HUDEP-2 (cell line): ENCODE measurements around the gene SLC35G6.

Source experiments
- DNase-seq, 76 experiments: peaks; one replicate each; lab custom pipeline; 2025; ENCODE audit not compliant: unreplicated experiment in 76 of 76; lab: John Stamatoyannopoulos, UW

Gene SLC35G6

DNA sequence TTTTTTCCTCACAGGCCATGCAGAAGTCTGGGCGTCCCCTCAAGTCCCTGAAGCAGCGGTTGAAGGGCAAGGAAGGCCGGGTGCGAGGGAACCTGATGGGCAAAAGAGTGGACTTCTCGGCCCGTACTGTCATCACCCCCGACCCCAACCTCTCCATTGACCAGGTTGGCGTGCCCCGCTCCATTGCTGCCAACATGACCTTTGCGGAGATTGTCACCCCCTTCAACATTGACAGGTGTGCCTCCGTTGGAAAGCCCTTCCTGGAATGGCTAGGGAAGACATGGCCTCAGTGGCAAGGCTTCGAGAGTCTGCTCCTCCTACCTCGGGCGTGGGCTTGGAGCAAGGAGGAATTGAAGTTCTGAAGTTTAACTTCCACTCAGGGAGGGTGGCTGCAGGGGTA, 16.4 kb downstream of the SLC35G6 start:
- no peak for DNase-seq

DNA sequence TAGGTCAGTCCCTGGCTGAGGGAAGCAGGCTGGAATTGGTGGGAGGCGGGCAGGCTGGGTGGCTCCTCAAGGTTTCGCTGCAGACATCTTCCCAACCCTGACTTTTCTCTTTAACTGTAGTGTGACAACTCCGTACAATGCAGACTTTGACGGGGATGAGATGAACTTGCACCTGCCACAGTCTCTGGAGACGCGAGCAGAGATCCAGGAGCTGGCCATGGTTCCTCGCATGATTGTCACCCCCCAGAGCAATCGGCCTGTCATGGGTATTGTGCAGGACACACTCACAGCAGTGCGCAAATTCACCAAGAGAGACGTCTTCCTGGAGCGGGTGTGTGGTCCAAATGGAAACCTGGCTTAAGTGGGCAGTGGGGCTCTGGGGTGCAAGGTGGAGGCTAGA, 17.9 kb downstream of the SLC35G6 start:
- DNase-seq = no peak

DNA sequence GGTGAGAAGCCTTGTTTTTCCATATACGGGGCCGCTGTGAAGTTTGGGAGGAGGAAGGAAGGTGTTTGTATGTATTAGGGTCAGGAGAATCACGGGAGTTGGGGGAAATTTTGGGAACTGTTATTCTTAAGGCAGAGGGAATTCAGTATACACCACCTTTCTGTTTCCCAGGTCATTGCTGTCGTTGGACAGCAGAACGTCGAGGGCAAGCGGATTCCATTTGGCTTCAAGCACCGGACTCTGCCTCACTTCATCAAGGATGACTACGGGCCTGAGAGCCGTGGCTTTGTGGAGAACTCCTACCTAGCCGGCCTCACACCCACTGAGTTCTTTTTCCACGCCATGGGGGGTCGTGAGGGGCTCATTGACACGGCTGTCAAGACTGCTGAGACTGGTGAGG, 20.5 kb downstream of the SLC35G6 start:
- no peak for DNase-seq

DNA sequence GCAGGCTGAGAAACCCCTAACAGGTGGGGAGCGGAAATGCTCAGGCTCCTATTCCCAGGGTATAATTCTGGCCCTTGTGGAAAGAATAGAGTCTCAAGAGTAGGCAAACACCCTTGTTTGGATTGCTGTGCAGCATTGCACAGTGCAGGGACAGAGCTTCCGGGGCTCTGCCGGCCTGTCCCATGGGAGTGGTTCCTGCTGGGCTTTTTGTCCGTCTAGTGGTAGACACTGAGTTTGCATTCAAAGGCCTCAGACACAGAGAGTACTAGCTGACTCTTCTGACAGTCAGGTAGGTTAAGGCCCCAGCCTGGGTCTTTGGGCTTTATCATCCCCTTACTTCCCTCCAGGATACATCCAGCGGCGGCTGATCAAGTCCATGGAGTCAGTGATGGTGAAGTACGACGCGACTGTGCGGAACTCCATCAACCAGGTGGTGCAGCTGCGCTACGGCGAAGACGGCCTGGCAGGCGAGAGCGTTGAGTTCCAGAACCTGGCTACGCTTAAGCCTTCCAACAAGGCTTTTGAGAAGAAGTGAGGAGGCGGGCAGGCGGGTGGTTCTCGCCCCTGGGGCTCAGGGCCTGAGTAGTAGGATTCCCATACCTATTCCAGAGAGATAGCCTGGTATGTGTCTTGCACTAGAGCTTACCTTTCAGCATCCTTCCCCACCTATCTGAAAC, 21.1 kb downstream of the SLC35G6 start:
- DNase-seq = no peak

DNA sequence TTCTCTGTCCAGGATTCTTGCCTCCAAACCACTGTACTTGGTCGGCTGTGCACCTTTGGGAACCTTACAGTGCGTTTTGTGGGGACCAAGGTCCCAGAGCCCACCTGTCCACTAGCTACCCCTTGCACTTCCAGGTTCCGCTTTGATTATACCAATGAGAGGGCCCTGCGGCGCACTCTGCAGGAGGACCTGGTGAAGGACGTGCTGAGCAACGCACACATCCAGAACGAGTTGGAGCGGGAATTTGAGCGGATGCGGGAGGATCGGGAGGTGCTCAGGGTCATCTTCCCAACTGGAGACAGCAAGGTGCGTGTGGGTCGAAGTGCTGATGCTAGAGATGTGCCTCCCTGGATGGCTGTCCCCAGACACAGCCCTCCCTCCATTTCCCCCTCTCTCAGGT, 21.7 kb downstream of the SLC35G6 start:
- peak in 3 of 76 experiments; percentile 3 to 10 (median 7) for DNase-seq

DNA sequence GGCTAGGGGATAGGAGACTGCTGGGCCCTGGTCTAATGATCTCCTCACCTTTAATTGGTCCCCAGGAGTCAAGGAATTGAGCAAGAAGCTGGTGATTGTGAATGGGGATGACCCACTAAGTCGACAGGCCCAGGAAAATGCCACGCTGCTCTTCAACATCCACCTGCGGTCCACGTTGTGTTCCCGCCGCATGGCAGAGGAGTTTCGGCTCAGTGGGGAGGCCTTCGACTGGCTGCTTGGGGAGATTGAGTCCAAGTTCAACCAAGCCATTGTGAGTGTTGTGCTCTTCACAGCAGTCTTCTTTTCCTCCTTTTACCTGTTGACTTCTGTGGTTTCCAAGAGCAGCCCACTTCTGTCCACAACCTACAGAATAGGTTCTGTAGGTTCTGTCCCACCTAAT, 22.3 kb downstream of the SLC35G6 start:
- DNase-seq = no peak

DNA sequence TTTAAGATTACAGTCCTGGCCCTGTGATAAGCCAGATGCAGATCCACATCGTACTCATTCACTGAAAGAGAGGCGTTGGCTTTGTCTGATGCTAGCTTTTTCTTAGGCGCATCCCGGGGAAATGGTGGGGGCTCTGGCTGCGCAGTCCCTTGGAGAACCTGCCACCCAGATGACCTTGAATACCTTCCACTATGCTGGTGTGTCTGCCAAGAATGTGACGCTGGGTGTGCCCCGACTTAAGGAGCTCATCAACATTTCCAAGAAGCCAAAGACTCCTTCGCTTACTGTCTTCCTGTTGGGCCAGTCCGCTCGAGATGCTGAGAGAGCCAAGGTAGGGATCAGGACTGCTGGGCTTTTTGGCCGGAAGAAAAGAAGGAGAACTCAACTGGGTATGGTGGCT, 26.9 kb downstream of the SLC35G6 start:
- DNase-seq = no peak

DNA sequence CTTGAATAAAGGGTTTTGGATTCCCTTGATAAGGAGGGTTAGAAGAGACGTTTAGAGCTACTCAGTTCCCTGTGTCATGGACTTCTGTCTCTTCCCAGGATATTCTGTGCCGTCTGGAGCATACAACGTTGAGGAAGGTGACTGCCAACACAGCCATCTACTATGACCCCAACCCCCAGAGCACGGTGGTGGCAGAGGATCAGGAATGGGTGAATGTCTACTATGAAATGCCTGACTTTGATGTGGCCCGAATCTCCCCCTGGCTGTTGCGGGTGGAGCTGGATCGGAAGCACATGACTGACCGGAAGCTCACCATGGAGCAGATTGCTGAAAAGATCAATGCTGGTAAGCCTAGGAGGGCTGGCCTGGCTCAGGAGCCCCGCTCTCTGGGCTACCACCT, 27.6 kb downstream of the SLC35G6 start:
- no peak for DNase-seq

DNA sequence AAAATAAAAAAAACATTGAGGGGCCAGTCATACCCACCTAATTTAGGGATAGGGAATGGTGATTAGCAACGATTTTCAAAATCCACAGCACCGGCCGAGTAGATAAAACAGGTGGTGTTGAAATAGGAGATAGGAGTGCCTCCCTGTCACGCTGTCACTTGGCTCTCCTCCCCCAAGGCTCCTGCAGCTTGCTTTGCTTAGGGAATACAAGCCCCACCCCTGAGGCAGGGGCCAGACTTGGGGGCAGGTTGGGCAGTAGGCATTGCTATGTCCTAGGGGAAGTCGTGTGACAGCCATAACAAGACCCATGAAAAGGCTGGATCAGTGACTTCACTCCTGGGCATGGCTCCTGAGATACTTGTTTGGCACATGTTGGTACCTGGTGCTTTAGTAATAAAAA, 28.7 kb downstream of the SLC35G6 start:
- peak in 15 of 76 experiments; percentile 6 to 45 (median 23) for DNase-seq

DNA sequence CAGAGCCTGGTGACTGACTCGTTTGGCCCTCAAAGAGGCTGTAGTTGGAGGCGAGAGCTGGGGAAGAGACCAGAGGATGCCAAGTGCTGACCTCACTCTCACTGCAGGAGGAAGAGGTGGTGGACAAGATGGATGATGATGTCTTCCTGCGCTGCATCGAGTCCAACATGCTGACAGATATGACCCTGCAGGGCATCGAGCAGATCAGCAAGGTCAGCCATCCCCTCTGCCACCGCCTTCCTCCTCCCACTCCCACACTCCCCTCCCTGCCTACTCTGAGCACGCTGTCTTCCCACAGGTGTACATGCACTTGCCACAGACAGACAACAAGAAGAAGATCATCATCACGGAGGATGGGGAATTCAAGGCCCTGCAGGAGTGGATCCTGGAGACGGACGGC, 29.9 kb downstream of the SLC35G6 start:
- DNase-seq = no peak

DNA sequence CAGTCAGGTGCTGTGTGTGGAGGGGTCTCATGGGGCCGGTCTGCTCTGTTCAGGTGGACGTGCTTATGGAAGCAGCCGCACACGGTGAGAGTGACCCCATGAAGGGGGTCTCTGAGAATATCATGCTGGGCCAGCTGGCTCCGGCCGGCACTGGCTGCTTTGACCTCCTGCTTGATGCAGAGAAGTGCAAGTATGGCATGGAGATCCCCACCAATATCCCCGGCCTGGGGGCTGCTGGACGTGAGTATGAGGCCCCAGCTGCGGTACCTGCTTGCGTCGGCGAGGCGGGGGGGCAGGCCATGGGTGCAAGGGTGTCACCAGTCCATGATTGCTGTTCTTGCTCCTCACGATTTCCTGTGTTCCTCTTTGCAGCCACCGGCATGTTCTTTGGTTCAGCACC, 30.9 kb downstream of the SLC35G6 start:
- no peak for DNase-seq

DNA sequence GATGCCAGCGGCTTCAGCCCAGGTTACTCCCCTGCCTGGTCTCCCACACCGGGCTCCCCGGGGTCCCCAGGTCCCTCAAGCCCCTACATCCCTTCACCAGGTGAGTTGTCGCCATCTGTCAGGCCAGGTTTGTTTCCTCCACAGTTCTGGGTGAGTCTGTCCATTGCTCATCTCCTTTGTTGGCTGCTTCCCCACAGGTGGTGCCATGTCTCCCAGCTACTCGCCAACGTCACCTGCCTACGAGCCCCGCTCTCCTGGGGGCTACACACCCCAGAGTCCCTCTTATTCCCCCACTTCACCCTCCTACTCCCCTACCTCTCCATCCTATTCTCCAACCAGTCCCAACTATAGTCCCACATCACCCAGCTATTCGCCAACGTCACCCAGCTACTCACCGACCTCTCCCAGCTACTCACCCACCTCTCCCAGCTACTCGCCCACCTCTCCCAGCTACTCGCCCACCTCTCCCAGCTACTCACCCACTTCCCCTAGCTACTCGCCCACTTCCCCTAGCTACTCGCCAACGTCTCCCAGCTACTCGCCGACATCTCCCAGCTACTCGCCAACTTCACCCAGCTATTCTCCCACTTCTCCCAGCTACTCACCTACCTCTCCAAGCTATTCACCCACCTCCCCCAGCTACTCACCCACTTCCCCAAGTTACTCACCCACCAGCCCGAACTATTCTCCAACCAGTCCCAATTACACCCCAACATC, 31.7 kb downstream of the SLC35G6 start:
- DNase-seq = no peak

DNA sequence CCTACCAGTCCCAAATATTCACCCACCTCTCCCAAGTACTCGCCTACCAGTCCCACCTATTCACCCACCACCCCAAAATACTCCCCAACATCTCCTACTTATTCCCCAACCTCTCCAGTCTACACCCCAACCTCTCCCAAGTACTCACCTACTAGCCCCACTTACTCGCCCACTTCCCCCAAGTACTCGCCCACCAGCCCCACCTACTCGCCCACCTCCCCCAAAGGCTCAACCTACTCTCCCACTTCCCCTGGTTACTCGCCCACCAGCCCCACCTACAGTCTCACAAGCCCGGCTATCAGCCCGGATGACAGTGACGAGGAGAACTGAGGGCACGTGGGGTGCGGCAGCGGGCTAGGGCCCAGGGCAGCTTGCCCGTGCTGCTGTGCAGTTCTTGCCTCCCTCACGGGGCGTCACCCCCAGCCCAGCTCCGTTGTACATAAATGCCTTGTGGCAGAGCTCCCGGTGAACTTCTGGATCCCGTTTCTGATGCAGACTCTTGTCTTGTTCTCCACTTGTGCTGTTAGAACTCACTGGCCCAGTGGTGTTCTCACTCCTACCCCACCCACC, 32.7 kb downstream of the SLC35G6 start:
- peak in 27 of 76 experiments; percentile 6 to 77 (median 46) for DNase-seq

DNA sequence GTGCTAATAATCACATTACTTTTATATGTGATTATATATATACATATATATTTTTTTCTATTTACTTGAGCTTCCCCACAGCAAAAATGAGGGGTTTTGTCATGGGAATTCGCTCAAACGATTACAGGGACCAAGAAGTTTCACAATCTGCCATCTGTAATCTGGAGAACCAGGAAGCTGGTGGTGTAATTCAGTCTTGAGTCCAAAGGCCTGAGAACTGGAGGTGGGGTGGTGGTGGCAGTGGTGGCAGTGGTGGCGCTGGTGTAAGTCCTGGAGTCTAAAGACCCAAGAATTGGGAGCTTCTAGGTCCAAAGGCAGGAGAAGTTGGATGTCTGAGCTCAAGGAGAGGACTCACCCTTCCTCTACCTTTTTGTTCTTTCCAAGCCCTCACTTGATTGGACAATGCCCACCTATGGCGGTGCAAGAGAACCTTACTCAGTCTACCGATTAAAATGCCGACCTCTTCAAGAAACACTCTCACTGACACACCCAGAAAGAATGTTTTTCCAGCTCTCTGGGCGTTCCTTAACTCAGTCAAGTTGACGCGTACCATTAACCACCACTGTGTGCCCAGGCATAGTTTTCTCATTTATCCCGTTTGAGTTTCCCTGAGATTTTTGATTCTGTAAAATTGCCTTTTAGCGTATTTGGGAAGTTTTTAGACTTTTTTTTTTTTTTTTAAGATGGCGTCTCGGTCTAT, 34.8 kb downstream of the SLC35G6 start:
- DNase-seq = no peak

DNA sequence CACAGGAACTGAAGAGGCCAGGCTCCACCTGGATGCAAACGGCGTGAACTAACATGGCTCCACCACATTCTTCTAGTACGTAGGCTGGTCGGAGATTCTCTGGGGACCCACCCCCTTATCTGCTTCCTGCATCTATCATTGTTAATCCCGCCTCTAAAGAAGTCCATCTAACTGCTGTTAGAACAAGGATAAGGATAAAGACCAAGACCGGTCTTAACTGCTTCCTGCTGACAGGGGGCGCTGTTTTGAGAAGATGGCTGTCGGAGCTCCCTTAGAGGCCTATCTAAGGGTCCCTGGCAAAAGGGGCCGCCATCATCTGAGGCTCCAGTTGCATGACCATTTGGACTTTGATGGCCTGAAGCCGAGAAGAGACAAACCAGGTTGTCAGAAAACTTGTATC, 41.8 kb downstream of the SLC35G6 start:
- DNase-seq = peak in 51 of 76 experiments; percentile 3 to 66 (median 30)

DNA sequence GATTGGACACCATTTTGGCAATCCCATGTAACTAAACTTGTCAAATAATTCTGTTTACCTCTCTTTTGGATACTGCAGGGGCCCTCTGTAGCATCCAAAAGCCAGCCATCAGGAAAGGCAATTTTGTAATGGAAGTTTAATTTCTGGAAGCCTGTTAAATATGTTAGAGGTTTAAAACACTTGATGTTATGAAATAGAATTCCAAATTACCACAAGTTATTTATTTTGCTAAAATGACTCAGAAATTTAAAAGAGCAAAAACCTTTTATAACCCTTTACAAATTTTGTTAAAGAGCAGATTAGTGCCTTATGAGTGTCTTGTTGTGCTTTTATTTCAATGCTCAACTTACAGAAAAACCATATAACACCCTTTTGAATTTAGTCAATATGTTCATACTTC, 47.6 kb downstream of the SLC35G6 start:
- DNase-seq = no peak

DNA sequence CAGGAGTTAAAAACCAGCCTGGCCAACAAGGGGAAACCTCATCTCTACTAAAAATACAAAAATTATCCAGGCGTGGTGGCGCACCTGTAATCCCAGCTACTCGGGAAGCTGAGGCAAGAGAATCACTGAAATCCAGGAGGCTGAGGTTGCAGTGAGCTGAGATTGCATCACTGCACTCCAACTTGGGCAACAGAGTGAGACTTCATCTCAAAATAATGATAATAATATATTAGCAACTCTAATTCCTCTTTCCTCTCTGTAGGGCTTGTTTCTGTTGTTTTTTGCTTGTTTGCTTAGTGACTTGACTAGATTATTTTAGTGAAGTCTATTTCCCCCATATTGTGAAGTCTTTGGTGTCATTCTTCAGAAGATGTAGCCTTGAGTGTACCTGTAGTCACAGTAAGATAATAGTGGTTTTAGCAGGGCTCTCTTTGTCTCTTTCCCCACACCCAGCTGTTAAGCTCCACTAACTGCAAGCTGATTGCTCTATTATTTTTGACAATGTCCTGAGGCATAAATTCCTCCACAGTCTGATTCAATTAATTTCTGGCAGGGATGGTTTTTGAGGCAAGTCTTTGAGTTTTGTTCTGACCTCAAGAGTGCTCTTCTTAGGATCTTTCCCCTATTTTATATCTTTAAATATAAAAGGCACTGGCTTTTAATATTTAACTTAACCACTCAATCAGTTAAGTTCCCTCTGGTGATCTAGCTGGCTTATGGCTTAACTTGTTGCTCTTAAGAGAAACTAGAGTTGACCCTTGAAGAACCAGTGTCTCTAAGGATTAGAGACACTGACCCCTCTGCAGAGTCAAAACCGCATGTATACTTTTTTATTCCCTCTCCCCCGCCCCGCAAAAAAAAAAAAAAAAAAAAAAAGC, 49.0 kb downstream of the SLC35G6 start:
- no peak for DNase-seq
